Stimulated activated CD4-positive, alpha-beta T cell treated with anti-CD3 and anti-CD28 coated beads, Interleukin-4, amount 100 ng/mL, for 4 hours (primary cell): ENCODE measurements around the gene HTRA3.

ENCODE experiments used
- DNase-seq, 2 experiments: peaks; one replicate each; pipeline ENCODE4 v3.0.0-alpha.2; 2020

The HTRA3 gene

DNA sequence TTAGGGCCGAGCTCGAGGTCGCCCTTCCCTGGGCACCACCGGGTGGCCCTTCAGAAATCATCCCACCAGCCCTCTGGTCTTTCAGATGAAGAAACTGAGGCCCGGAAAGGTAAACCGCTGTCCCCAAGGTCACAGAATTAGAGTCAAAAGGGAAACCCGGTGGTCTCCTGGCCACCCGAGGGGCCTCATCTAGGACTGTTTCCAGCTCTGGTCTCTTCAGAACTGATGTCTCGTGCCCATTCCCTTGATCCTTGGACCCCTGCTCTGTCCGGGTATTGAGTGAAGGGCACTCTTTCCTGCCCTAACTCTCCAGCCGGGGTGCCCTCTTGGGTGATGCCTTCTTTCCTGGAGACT is 841 bp downstream of the HTRA3 start:
- DNase-seq, result no peak

DNA sequence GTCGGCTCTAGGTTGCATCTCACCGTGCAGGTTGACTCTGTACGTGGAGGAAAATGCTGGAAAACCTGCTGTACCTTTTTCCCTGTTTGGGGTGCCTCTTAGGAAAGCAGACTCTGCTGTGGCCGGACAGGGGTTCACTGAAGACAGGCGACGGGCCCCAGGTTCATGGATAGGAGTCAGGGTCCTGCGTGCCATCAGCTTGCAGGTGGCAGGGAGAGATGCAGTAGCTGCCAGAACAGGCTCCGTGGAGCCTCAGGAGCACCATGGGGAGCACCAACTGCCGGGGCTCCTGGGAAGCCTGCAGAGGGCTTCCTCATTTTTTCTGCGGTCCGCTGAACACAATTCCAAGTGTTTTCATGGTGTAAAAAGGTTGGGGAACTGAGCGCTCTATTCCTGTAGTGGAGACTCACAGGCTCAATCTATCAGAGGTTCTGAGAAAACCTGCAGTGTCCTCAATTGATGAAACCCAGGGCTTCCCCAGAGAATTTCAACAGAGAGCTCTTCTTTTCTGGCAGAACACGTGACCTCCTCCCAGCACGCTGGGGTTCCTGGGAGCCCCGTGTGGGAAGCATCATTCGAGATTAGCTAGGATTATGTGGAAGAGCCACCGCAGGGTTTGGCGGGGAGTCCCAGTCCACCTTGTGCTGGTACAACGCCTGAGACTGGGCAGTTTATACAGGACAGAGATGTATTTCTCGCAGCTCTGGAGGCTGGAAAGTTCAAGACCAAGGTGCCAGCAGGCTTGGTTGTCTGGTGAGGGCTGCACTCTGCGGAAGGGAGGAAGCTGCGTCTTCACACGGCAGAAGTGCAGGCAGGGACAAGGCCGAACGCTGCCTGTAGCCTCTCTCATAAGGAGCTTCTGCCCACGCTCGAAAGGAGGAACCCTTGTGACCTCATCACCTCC is 1.6 kb downstream of the HTRA3 start:
- no peak for DNase-seq

DNA sequence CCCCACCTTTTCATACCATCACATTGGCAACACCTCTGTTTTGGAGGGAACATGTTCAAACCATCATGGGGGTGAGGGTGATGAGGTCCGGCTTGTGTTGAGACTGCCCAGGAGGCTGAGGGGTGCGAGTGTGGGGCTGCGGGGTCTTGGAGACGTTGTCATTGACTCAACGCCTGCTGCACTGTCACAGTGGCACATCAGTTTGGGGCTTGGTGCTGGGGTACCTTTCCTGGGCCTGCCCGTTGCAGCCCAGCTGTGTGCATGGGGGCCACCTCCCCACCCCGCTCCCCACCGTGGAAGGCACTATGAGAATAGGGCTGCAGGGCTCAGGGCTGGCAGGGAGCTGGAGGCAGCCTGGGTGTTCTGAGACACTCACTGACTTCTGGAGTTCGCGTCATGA is 2.3 kb downstream of the HTRA3 start:
- DNase-seq, result no peak

GRCh38 chr4:8272472-8273428 is 3.2 kb downstream of the HTRA3 start:
- no peak for DNase-seq

- DNase-seq, result no peak
Measured at GRCh38 chr4:8273450-8273849, 3.9 kb downstream of the HTRA3 start.

GRCh38 chr4:8274066-8274652 is 4.6 kb downstream of the HTRA3 start:
- DNase-seq, result no peak

- no peak for DNase-seq
Measured at GRCh38 chr4:8274765-8275547, 5.4 kb downstream of the HTRA3 start.

DNA sequence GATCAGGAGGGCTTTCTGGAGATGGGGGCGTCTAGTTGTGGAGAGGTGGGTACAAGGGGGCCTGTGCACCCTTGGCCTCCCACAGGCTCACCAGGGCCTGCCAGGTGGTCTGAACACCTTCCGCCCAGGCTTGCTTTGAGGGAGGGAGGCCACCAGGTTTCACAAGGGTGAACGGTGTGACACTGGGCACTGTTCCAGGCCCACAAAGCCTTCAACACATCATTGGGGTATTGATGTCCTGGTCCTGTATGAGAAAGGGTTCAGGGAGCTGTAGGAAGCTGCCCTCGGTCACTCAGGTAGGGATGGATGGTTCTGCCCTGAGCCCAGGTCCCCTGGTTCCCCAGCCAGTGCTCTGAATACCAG is 6.0 kb downstream of the HTRA3 start:
- DNase-seq, result no peak

DNA sequence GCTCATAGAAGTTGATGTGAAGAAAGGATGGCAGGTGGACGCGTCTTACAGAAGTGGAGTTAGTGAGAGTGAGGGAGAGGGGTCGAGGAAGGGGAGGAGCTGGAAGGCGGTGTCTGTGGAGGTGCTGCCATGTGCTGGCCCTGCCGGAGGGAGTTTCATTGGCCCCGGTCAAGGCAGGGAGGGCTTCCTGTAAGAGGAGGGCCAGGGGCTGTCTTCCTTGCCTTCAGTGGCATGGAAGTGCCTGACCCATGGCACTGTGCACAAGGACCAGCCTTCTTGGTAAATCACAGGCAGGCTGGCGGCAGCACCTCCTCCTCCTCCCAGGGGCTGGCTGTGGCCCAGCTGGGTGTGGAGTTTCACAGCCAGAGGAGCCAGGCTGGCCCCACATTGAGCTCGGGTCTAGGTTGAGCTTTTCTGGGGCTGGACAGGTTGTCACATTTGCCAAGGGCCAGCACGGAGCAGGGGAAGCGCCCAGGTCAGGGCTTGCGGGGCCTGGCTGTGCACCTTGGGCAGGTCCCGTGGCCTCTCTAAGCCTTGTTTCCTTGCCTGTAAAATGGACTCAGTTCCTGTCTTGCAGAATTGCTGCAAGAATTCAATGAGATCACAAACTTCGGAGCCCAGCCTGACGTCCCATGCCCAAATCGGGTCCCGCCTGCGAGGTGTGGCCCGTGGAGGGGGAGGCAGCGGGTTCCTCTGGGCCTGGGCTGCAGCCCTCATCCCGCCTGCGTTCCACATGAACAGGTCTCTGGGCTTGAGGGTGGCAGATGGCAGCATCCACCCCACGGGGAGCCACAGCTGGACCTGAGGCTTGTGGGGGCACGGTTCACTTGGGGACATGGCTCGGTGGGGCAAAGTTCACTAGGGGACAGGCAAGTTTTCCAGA is 7.0 kb downstream of the HTRA3 start:
- DNase-seq, result no peak

DNA sequence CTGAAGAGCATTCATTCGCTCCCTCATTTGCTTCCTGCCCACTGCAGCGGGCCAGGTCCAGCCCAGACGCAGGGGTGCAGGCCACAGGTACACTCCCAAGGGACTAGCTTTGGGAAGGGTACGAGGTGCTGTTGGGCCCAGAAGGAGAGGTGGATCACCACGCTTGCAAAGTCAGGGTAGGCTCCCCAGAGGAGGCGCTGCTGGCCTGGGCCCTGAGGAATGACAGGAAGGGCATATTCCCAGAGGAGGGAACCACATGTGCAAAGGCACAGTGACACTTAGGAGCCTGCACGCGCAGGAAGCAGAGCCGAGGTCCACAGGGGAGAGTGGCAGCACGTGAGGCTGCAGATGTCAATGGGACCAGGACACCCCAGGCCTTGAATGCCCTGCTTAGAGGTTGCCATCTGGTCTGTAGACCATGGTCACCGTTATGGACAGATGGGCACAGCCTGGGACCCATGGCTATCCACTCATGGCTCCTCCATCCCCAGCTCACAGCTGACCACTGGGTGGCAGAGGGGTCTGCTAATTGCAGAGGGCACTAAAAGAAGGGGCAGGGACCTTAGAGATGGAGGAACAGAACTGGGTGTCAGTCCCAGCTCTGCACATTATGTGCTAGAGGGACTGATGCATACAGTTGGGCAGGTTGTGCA is 7.9 kb downstream of the HTRA3 start:
- no peak for DNase-seq

DNA sequence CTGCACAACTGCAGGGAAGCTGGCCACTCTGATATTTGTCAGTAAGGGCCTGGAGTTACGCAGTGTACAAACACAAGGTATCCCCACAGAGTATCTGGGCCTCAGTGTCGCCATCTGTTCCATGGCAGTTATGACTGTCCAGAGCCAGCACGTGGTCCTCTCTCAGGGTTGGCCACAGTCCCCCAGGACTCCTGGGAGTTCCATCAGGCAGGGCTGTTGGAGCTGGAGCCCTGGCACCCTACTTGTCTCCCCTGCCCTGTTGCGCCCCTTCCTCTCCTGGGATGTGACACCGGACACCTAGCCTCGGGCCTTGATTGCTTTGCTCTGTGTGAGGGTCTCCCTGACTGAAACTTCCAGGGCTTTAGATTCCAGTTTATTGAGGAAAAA is 8.4 kb downstream of the HTRA3 start:
- no peak for DNase-seq

DNA sequence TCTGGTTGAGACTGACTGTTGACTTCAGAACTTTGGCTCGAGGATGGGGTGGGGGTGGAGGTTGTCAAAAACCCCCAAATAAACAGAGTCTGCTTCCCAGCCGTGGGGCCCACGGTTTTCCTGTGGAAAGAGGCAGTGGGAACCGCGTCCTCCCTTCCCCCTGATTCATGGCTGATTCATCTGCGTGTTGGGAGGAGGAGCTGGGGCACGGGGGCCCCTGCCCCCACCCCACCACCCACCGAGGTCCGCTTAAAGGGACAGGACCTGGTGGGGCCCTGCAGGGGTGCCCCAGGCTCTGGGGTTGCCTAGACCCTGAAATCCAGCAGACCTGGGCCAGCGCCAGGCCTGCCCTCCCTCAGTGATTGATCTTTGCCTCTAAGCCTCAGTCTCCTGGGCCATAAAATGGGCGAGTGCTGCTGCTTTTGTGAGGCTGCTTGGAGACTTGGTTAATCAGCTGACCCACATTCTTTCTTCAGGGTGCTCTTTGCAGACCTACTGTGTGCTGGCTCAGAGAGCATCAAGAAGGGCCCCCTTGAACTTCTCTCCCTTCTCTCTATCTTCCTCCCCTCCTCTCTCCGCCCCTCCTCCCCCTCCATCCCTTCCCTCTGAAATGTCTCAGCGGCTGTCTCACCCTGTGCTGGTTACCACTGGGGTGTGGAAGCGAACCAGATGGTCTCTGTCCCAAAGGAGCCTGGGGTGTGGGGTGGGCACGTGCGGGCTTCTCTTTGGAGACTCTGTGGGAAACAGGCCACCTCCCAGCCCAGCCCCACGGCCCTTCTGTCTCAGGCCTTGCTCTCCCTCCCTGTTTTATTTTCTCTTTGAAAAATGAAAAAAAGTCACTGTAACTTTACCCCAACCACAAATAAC is 9.1 kb downstream of the HTRA3 start:
- no peak for DNase-seq

- no peak for DNase-seq
Measured at GRCh38 chr4:8279321-8280157, 10.0 kb downstream of the HTRA3 start.

DNA sequence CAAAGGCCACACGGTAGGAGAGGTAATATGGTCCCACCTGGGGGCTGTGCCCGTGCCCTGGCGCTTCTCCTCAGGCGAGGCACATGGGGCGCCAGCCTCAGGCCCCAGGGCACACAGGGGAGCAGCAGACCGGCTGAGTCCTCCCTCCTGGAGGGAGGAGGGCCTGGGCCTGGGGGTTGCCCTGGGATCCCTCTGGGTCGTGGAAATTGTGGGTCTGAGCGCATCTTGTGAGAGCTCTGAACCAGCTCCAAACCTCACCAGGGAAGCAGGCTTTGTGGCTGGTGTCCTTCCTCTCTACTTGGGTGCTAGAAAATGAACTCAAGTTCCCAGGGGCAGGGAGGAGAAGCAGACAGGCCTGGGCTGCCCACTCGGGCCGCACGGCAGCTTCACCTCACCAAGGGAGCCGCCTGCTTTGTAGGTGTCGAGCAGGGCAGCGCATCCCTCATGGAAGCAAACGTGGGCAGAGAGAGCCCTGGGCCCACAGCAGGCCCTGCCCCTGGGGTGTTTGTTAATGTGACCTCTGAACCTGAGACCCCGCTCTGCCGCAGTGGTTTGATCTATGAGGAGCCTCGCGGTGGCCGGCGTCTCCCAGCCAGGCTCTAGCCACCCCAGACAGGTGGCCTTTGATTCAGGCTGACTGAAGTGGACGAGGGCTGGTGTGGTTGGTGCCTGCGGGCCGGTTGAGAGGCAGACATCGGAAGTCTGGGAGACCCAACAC is 10.8 kb downstream of the HTRA3 start:
- DNase-seq, result no peak

- no peak for DNase-seq
Measured at GRCh38 chr4:8280876-8281440, 11.4 kb downstream of the HTRA3 start.

GRCh38 chr4:8281519-8282133 is 12.1 kb downstream of the HTRA3 start:
- DNase-seq, result no peak

- no peak for DNase-seq
Measured at GRCh38 chr4:8282134-8282641, 12.6 kb downstream of the HTRA3 start.
